ENCODE measurements around the gene PALM.

Gene PALM

DNA sequence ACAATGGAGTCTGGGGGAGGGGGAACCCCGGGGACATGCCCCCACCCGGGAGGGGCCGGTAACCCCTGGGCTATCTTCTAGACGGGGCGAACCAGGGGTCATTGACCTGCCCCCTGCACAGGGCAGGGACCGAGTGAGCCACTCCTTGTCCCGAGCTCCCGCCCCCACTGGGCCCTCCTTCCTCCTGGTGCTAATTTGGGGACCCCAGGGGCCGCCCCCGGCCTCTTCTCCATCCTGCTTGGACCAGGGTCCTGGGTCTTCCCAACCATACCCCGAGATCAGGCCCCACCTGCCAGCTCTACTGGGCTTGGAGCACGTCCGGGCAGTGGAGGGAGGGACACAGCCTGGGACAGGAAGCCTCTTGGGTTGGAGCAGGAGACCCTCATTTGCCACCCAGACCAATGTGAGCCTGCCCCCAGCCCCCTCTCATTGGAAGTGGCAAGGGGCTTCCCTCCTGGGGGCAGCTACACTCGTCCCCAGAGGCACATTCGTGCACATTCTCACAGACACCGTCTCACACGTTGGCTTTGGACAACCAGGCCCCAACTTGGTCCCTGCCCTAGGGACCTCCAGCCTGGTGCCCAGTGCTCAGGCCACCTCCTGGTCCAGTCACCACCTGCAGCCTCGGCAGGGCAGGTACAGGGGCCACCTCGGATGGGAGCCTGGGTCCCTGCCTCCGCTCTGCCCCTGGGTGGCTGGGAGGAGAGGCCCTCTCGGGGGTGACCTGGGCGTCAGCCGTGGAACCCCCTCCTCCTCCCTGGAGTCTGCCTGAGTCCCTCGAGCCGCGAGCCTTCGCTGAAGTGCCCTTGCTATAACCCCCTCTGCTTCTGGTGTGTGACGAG is 38.9 kb downstream of the PALM start:
- in situ Hi-C loops (cut with HindIII; ENCODE audit: low pct_unique_long_range_greater_than_20kb, low sequenced_read_pairs), result no loop called here
- no peak for DNase-seq (ENCODE audit: low read depth in 1 of 2, low spot score in 1 of 2)
- TF ChIP-seq JUND (IDR thresholded peaks at IDR 0.05; ENCODE audit: low read depth), result no peak

DNA sequence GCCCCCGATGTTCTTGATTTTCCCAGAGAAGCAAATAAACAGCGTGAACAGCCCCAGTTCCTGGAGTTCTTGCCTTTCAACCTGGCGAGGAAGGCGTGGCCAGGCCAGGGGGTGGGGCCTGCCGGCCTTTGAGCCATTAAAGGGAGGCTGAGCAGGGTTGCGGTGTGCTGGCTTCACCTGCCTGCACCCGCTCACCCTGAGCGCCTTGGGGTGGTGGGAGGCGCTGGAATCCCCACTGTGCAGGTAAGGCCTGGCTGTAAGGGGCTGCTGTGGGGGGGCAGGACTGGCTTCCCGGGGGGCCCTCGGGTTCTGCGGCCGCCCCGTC is 39.5 kb downstream of the PALM start:
- in situ Hi-C loops (cut with HindIII; ENCODE audit: low pct_unique_long_range_greater_than_20kb, low sequenced_read_pairs), result no loop called here
- DNase-seq (ENCODE audit: low read depth in 1 of 2, low spot score in 1 of 2), result peak in 1 of 2 experiments; percentile 39
- TF ChIP-seq JUND (IDR thresholded peaks at IDR 0.05; ENCODE audit: low read depth), result no peak

DNA sequence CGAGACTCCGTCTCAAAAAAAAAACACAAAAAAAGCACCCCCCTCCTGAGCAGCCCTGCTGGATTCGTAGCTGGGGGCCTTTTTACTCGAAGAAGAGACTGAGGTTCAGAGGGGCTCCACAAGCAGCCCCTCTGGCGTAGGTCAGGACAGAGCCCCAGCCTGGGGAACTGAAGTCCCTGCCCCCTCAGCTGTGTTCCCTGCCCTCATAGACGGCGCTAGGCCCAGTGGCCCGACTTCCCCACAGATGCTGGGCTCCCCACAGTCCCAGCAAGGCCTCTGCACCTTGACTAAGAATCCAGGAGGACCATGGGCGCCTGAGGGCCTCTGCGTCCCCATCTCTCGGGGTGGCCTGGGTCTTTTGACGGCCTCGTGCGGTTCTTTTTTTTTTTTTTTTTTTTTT is 41.1 kb downstream of the PALM start:
- no peak for TF ChIP-seq JUND (IDR thresholded peaks at IDR 0.05; ENCODE audit: low read depth)
- no peak for DNase-seq (ENCODE audit: low read depth in 1 of 2, low spot score in 1 of 2)
- in situ Hi-C loops (cut with HindIII; ENCODE audit: low pct_unique_long_range_greater_than_20kb, low sequenced_read_pairs), result no loop called here

- DNase-seq (ENCODE audit: low read depth in 1 of 2, low spot score in 1 of 2), result peak; percentile 83 to 88
- in situ Hi-C loops (cut with HindIII; ENCODE audit: low pct_unique_long_range_greater_than_20kb, low sequenced_read_pairs), result no loop called here
- TF ChIP-seq JUND (IDR thresholded peaks at IDR 0.05; ENCODE audit: low read depth), result no peak
Measured at GRCh38 chr19:750640-751423, 42.1 kb downstream of the PALM start, which contains the start of gene MISP. TSS of gene MISP (plus strand) at chr19:751112. CDS start at chr19:756947, 5,835 bp downstream.

DNA sequence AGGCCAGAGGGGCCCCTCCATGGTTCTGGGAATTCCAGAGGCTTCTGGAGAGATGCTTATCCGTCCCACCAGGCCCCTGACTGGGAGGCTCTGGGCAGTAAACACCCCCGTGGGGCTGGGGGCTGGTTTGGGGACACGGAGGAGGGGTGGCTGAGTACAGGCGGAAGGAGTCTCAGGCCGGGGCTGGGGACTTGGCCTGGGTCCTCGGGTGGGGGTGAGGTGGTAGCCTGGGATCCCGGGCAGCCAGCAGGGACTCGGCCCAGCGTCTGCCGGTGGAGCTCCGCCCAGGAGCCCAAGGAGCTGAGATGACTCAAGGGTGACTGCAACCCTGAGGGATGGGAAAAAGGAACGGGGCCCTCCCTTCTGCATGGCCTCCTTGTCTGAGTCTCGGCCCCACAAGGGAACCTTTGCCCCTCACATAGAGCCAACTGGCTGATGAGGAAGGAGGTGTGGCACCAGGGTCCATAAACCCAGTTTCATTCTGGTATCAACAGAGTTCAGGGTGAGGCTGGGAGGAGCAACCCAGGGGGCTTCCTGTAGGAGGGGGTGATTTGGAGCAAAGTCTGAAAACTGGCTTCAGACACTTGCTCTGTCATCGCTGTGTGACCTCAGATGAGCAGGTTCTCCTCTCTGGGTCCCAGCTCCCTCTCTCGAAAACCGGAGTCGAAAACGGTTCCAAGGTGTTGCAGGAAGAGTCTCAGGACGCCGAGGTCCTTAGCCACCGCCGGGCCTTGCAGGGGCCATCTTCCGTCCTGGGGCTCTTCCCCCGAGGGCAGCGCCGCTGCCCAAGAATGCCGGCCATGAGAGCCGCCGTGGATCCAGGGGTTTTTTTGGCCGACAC is 43.0 kb downstream of the PALM start:
- TF ChIP-seq JUND (IDR thresholded peaks at IDR 0.05; ENCODE audit: low read depth), result no peak
- in situ Hi-C loops (cut with HindIII; ENCODE audit: low pct_unique_long_range_greater_than_20kb, low sequenced_read_pairs), result no loop called here
- peak; percentile 57 to 71 for DNase-seq (ENCODE audit: low read depth in 1 of 2, low spot score in 1 of 2)

DNA sequence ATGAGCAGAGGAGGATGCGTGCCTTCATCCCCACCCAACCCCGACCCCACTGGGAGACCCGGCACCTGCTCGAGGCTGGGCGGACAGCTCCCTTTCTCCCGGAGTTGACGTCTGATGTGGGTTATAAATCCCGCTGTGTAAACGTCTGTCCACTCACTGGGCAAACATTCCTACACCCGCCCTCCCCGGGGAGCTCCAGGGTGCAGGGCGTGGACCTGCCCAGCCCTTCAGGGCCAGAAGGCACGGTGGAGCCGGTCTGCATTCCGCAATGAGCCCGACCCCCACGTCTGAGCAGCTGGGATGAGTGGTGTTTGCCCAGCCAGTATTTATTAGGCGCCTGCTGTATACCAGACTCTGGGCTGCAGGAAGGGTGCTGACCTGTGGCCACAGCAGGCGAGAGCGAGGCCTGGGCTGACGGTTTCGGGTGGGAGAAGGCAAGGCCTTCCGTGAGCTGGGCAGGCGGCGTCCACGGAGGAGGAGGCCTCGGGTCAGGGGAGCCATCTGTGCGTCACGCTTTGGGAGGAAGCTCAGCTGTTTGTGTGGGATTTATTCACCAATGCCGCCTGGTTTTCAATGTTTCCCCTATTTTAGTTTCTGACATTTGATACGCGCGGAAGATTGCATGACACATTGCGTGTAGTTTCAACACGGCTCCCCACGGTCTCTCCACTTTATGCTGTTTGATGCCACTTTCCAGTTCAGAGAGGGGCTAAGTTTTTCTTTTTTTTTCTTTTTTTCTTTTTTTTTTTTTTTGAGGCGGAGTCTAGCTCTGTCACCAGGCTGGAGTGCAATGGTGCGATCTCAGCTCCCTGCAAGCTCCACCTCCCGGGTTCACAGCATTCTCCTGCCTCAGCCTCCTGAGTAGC is 44.1 kb downstream of the PALM start:
- no peak for TF ChIP-seq JUND (IDR thresholded peaks at IDR 0.05; ENCODE audit: low read depth)
- peak; percentile 86 to 87 for DNase-seq (ENCODE audit: low read depth in 1 of 2, low spot score in 1 of 2)
- in situ Hi-C loops (cut with HindIII; ENCODE audit: low pct_unique_long_range_greater_than_20kb, low sequenced_read_pairs), result no loop called here

- no peak for DNase-seq (ENCODE audit: low read depth in 1 of 2, low spot score in 1 of 2)
- TF ChIP-seq JUND (IDR thresholded peaks at IDR 0.05; ENCODE audit: low read depth), result no peak
- in situ Hi-C loops (cut with HindIII; ENCODE audit: low pct_unique_long_range_greater_than_20kb, low sequenced_read_pairs), result no loop called here
Measured at GRCh38 chr19:754530-754929, 45.8 kb downstream of the PALM start.

GRCh38 chr19:755063-755462 is 46.3 kb downstream of the PALM start:
- no peak for DNase-seq (ENCODE audit: low read depth in 1 of 2, low spot score in 1 of 2)
- TF ChIP-seq JUND (IDR thresholded peaks at IDR 0.05; ENCODE audit: low read depth), result no peak
- in situ Hi-C loops (cut with HindIII; ENCODE audit: low pct_unique_long_range_greater_than_20kb, low sequenced_read_pairs), result no loop called here

DNA sequence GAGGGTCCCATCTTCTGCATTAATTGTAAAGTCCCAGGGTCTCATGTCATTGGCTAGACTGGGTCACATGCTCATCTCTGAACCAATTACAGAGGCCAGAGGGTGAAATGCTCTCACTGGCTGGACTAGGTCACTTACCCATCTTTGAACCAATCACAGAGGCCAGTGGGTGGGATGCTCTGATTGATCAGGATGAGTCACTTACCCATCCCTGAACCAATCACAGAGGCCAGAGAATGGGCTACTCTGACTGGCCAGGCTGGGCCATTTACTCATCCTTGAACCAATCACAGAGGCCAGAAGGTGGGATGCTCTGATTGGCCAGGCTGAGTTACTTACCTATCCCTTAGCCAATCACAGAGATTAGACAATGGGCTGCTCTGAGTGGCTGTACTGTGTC is 47.5 kb downstream of the PALM start:
- DNase-seq (ENCODE audit: low read depth in 1 of 2, low spot score in 1 of 2), result peak in 1 of 2 experiments; percentile 86
- in situ Hi-C loops (cut with HindIII; ENCODE audit: low pct_unique_long_range_greater_than_20kb, low sequenced_read_pairs), result no loop called here
- TF ChIP-seq JUND (IDR thresholded peaks at IDR 0.05; ENCODE audit: low read depth), result no peak

GRCh38 chr19:756821-757688 is 48.3 kb downstream of the PALM start:
- no peak for TF ChIP-seq JUND (IDR thresholded peaks at IDR 0.05; ENCODE audit: low read depth)
- no peak for DNase-seq (ENCODE audit: low read depth in 1 of 2, low spot score in 1 of 2)
- in situ Hi-C loops (cut with HindIII; ENCODE audit: low pct_unique_long_range_greater_than_20kb, low sequenced_read_pairs), result no loop called here

All from T47D (cell line).